Measurements from ENCODE around the gene ANKUB1.

ANKUB1 gene

GRCh38 chr3:149796026-149796425, 3.7 kb upstream of the ANKUB1 start:
- Mint-ChIP-seq H3K27me3 (ENCODE audit: low read depth) (peaks cover 26% of the 10 kb centered on the region), H3K27ac (no peak overlapping the region), H3K4me3 (no peak overlapping the region), H3K36me3 (ENCODE audit: low read depth) (no peaks in the 10 kb centered on the region), H3K9me3 (no peaks in the 10 kb centered on the region), H3K4me1 (ENCODE audit: low read depth) (no peaks in the 10 kb centered on the region)
- DNase-seq (ENCODE audit: low spot score) = no peak

GRCh38 chr3:149790698-149791097, 1.7 kb downstream of the ANKUB1 start:
- Mint-ChIP-seq H3K27ac (no peak overlapping the region), H3K4me1 (ENCODE audit: low read depth) (no peaks in the 10 kb centered on the region), H3K36me3 (ENCODE audit: low read depth) (no peaks in the 10 kb centered on the region), H3K4me3 (no peak overlapping the region), H3K9me3 (no peaks in the 10 kb centered on the region), H3K27me3 (ENCODE audit: low read depth) (peaks cover 27% of the 10 kb centered on the region)
- no peak for DNase-seq (ENCODE audit: low spot score)

GRCh38 chr3:149790268-149790667, 2.1 kb downstream of the ANKUB1 start:
- Mint-ChIP-seq H3K27ac (no peak overlapping the region), H3K27me3 (ENCODE audit: low read depth) (peaks cover 27% of the 10 kb centered on the region), H3K36me3 (ENCODE audit: low read depth) (no peaks in the 10 kb centered on the region), H3K4me3 (no peak overlapping the region), H3K9me3 (no peaks in the 10 kb centered on the region), H3K4me1 (ENCODE audit: low read depth) (no peaks in the 10 kb centered on the region)
- no peak for DNase-seq (ENCODE audit: low spot score)

- no peak overlapping the region for H3K27ac Mint-ChIP-seq
- H3K27me3 Mint-ChIP-seq (ENCODE audit: low read depth) = peaks cover 22% of the 10 kb centered on the region
- peaks cover 3% of the 10 kb centered on the region for H3K4me1 Mint-ChIP-seq (ENCODE audit: low read depth)
- no peaks in the 10 kb centered on the region for H3K36me3 Mint-ChIP-seq (ENCODE audit: low read depth)
- no peaks in the 10 kb centered on the region for H3K9me3 Mint-ChIP-seq
- no peak overlapping the region for H3K4me3 Mint-ChIP-seq
- no peak for DNase-seq (ENCODE audit: low spot score)
These were observed 8.2 kb downstream of the ANKUB1 start for GRCh38 chr3:149784064-149784704.

- no peak for DNase-seq (ENCODE audit: low spot score)
- Mint-ChIP-seq H3K27me3 (ENCODE audit: low read depth) (peaks cover 22% of the 10 kb centered on the region), H3K4me3 (no peak overlapping the region), H3K9me3 (no peaks in the 10 kb centered on the region), H3K36me3 (ENCODE audit: low read depth) (no peaks in the 10 kb centered on the region), H3K27ac (no peak overlapping the region), H3K4me1 (ENCODE audit: low read depth) (peaks cover 3% of the 10 kb centered on the region)
These were observed 8.8 kb downstream of the ANKUB1 start for GRCh38 chr3:149783576-149783975.

GRCh38 chr3:149781741-149782140, 10.6 kb downstream of the ANKUB1 start:
- Mint-ChIP-seq H3K27me3 (ENCODE audit: low read depth) (peaks cover 19% of the 10 kb centered on the region), H3K36me3 (ENCODE audit: low read depth) (no peaks in the 10 kb centered on the region), H3K4me1 (ENCODE audit: low read depth) (peaks cover 3% of the 10 kb centered on the region), H3K27ac (no peak overlapping the region), H3K4me3 (no peak overlapping the region), H3K9me3 (no peaks in the 10 kb centered on the region)
- DNase-seq (ENCODE audit: low spot score) = no peak

GRCh38 chr3:149781211-149781610, 11.1 kb downstream of the ANKUB1 start:
- H3K4me1 Mint-ChIP-seq (ENCODE audit: low read depth) = peaks cover 3% of the 10 kb centered on the region
- no peak overlapping the region for H3K4me3 Mint-ChIP-seq
- no peak overlapping the region for H3K27ac Mint-ChIP-seq

GRCh38 chr3:149777414-149778214, 14.7 kb downstream of the ANKUB1 start:
- H3K27ac Mint-ChIP-seq = no peak overlapping the region
- no peak for DNase-seq (ENCODE audit: low spot score)
- no peaks in the 10 kb centered on the region for H3K36me3 Mint-ChIP-seq (ENCODE audit: low read depth)
- peaks cover 3% of the 10 kb centered on the region for H3K4me1 Mint-ChIP-seq (ENCODE audit: low read depth)
- peaks cover 14% of the 10 kb centered on the region for H3K27me3 Mint-ChIP-seq (ENCODE audit: low read depth)
- H3K4me3 Mint-ChIP-seq = no peak overlapping the region
- no peaks in the 10 kb centered on the region for H3K9me3 Mint-ChIP-seq

More at GRCh38 chr3:149781211-149781610, 11.1 kb downstream of the ANKUB1 start:
- H3K36me3 Mint-ChIP-seq (ENCODE audit: low read depth) = no peaks in the 10 kb centered on the region
- no peak for DNase-seq (ENCODE audit: low spot score)
- H3K27me3 Mint-ChIP-seq (ENCODE audit: low read depth) = peaks cover 14% of the 10 kb centered on the region
- H3K9me3 Mint-ChIP-seq = no peaks in the 10 kb centered on the region

GRCh38 chr3:149776170-149776569, 16.2 kb downstream of the ANKUB1 start:
- no peaks in the 10 kb centered on the region for H3K36me3 Mint-ChIP-seq (ENCODE audit: low read depth)
- DNase-seq (ENCODE audit: low spot score) = no peak
- H3K9me3 Mint-ChIP-seq = no peaks in the 10 kb centered on the region
- no peak overlapping the region for H3K27ac Mint-ChIP-seq
- H3K27me3 Mint-ChIP-seq (ENCODE audit: low read depth) = peaks cover 13% of the 10 kb centered on the region
- no peaks in the 10 kb centered on the region for H3K4me1 Mint-ChIP-seq (ENCODE audit: low read depth)
- no peak overlapping the region for H3K4me3 Mint-ChIP-seq

- H3K27me3 Mint-ChIP-seq (ENCODE audit: low read depth) = peaks cover 15% of the 10 kb centered on the region
- H3K4me3 Mint-ChIP-seq = no peak overlapping the region
- DNase-seq (ENCODE audit: low spot score) = no peak
- H3K9me3 Mint-ChIP-seq = no peaks in the 10 kb centered on the region
- H3K36me3 Mint-ChIP-seq (ENCODE audit: low read depth) = no peaks in the 10 kb centered on the region
- no peak overlapping the region for H3K27ac Mint-ChIP-seq
- no peaks in the 10 kb centered on the region for H3K4me1 Mint-ChIP-seq (ENCODE audit: low read depth)
These were observed 19.5 kb downstream of the ANKUB1 start for GRCh38 chr3:149772861-149773260.

- Mint-ChIP-seq H3K4me3 (no peak overlapping the region), H3K9me3 (no peaks in the 10 kb centered on the region), H3K36me3 (ENCODE audit: low read depth) (no peaks in the 10 kb centered on the region), H3K27ac (no peak overlapping the region), H3K27me3 (ENCODE audit: low read depth) (peaks cover 15% of the 10 kb centered on the region), H3K4me1 (ENCODE audit: low read depth) (no peaks in the 10 kb centered on the region)
- DNase-seq (ENCODE audit: low spot score) = peak; percentile 15
These were observed 20.6 kb downstream of the ANKUB1 start for GRCh38 chr3:149771652-149772271.

- Mint-ChIP-seq H3K4me3 (no peak overlapping the region), H3K27me3 (ENCODE audit: low read depth) (peaks cover 20% of the 10 kb centered on the region), H3K9me3 (no peaks in the 10 kb centered on the region), H3K27ac (no peak overlapping the region), H3K36me3 (ENCODE audit: low read depth) (no peaks in the 10 kb centered on the region), H3K4me1 (ENCODE audit: low read depth) (no peaks in the 10 kb centered on the region)
- no peak for DNase-seq (ENCODE audit: low spot score)
These were observed 22.1 kb downstream of the ANKUB1 start for GRCh38 chr3:149770246-149770645.

- H3K4me1 Mint-ChIP-seq (ENCODE audit: low read depth) = no peaks in the 10 kb centered on the region
- no peak overlapping the region for H3K4me3 Mint-ChIP-seq
- H3K9me3 Mint-ChIP-seq = no peaks in the 10 kb centered on the region
- H3K27ac Mint-ChIP-seq = no peak overlapping the region
- DNase-seq (ENCODE audit: low spot score) = no peak
- H3K27me3 Mint-ChIP-seq (ENCODE audit: low read depth) = peaks cover 25% of the 10 kb centered on the region
- no peaks in the 10 kb centered on the region for H3K36me3 Mint-ChIP-seq (ENCODE audit: low read depth)
These were observed 23.6 kb downstream of the ANKUB1 start for GRCh38 chr3:149768704-149769103.

- no peak for DNase-seq (ENCODE audit: low spot score)
- Mint-ChIP-seq H3K36me3 (ENCODE audit: low read depth) (no peaks in the 10 kb centered on the region), H3K4me3 (no peak overlapping the region), H3K27me3 (ENCODE audit: low read depth) (peaks cover 25% of the 10 kb centered on the region), H3K27ac (no peak overlapping the region), H3K9me3 (no peaks in the 10 kb centered on the region), H3K4me1 (ENCODE audit: low read depth) (no peaks in the 10 kb centered on the region)
These were observed 24.6 kb downstream of the ANKUB1 start for GRCh38 chr3:149767720-149768119.

Data from T-helper 2 cell treated with Interferon-gamma antibody and Interleukin-4, amounts not matched to agents 5 μg/mL and 100 μg/mL, for 36 hours (primary cell).